ENCODE data around the gene AMOTL1.
"Not testable (repeated sequence)": the region's sequence is repeated elsewhere in the genome, so short reads cannot be mapped to it uniquely, and the experiment has no call there.

- TF ChIP-seq EZH2 (IDR thresholded peaks at IDR 0.05; ENCODE audit: borderline replicate concordance, low read depth, low read length, severe bottlenecking); CTCF (IDR thresholded peaks at IDR 0.05; ENCODE audit: borderline replicate concordance, extremely low read depth, low read length, poor library complexity, severe bottlenecking): not testable (repeated sequence)
Observed at GRCh38 chr11:94853288-94853687, 85.1 kb downstream of the AMOTL1 start.
